Kidney (tissue), 14 donors: ENCODE measurements around the gene SVIL. TPM values are rescaled to one million over a fixed set of nuclear protein-coding genes. Genes with fewer than 3 reads are reported as not detected.

Experiments used
- DNase-seq, 5 donors: peaks; one replicate each; pipeline ENCODE4 v3.0.0-alpha.2; 2013 to 2020
- FAIRE-seq: peaks from 2 replicates; lab custom pipeline; 2012; peaks lifted over from hg19 to GRCh38; lab: Jason Lieb, UNC
- H3K27ac ChIP-seq, 2 donors: one replicate each; pipeline ENCODE4 v1.7.0; 2013; ENCODE audit warnings: low read depth in 2 of 2, low read length in 2 of 2, inconsistent platforms in 1 of 2
- H3K27me3 ChIP-seq: one replicate; pipeline ENCODE4 v1.7.1; 2013; ENCODE audit warnings: low read length, inconsistent platforms; ENCODE audit not compliant: control insufficient read depth, insufficient read depth
- H3K36me3 ChIP-seq, 3 donors: one replicate each; pipeline versions ENCODE4 v1.7.0 to v1.7.1; 2013; ENCODE audit warnings: low read length in 3 of 3, control low read depth in 1 of 3, inconsistent platforms in 1 of 3; ENCODE audit not compliant: insufficient read depth in 3 of 3, control insufficient read depth in 2 of 3
- H3K4me1 ChIP-seq, 3 donors: one replicate each; pipeline versions ENCODE4 v1.7.0 to v1.7.1; 2013; ENCODE audit warnings: low read length in 3 of 3, inconsistent platforms in 1 of 3, low read depth in 1 of 3; ENCODE audit not compliant: control insufficient read depth in 2 of 3, insufficient read depth in 2 of 3
- H3K4me3 ChIP-seq, 3 donors: one replicate each; pipeline versions ENCODE4 v1.7.0 to v1.8.1; 2013; ENCODE audit warnings: low read length in 3 of 3, control low read depth in 1 of 3, inconsistent platforms in 1 of 3
- H3K9ac ChIP-seq, 3 donors: one replicate each; pipeline versions ENCODE4 v1.7.0 to v1.7.1; 2013; ENCODE audit warnings: low read length in 3 of 3, control low read depth in 1 of 3, inconsistent platforms in 1 of 3
- H3K9me3 ChIP-seq, 3 donors: one replicate each; pipeline versions ENCODE4 v1.7.0 to v1.7.1; 2013; ENCODE audit warnings: low read length in 3 of 3, control low read depth in 1 of 3, inconsistent platforms in 1 of 3; ENCODE audit not compliant: control insufficient read depth in 2 of 3, insufficient read depth in 1 of 3
- CTCF ChIP-seq: IDR thresholded peaks from 3 replicates; pipeline ENCODE4 v1.5.1; 2012; ENCODE audit warnings: mild to moderate bottlenecking, moderate library complexity, borderline replicate concordance; ENCODE audit not compliant: insufficient read depth; ENCODE audit errors: extremely low read depth
- intact Hi-C: fragments of 100-400 bp; cut with DNase I; formaldehyde crosslinking; loops from one replicate; pipeline ENCODE4 v1.11.1; 2022
- polyA plus RNA-seq: library from polyadenylated mRNA; stranded (reverse); fragments of 350-450 nt; fragmentation: Illumina TruSeq; extraction: RNeasy Lipid Tissue Mini Kit (QIAGEN cat#74804); gene quantifications from one replicate; pipeline ENCODE4 v1.2.3, GENCODE V29; 2014; ENCODE audit warnings: low read depth, low replicate concordance; ENCODE audit not compliant: insufficient read depth
- total RNA-seq: library from RNA; stranded (reverse); fragmentation: NEBNext Ultra II Directional; extraction: Animal tissue kit (Norgen Biotek cat#: 25700); gene quantifications from one replicate; pipeline ENCODE4 v1.2.1, GENCODE V29; 2021
- donor health status: control.
- donor health status: control.
- donor health status: control.
- donor health status: control.
- donor health status: control.
- donor health status: DM: yes; HTN: yes; CAD: no.
- donor health status: Normal renal cell carcinoma (clear cell type).

SVIL gene
- total and polyA plus RNA-seq, 2 donors from 2014 or later, result 7.4 to 94.4 TPM

GRCh38 chr10:29415876-29416275, 218.9 kb downstream of the SVIL start:
- peaks cover 0 to 10% (median 3%) of the 10 kb centered on the region in 3 donors for H3K4me1 ChIP-seq
- FAIRE-seq (no peak), DNase-seq (no peak)
- no peaks in the 10 kb centered on the region for H3K27me3 ChIP-seq
- H3K4me3 ChIP-seq, result no peak overlapping the region
- TF ChIP-seq CTCF, result no peak
- peaks cover 0 to 12% (median 7%) of the 10 kb centered on the region in 3 donors for H3K36me3 ChIP-seq
- no peak overlapping the region for H3K9ac ChIP-seq
- no peak overlapping the region for H3K27ac ChIP-seq
- H3K9me3 ChIP-seq, result no peaks in the 10 kb centered on the region
- intact Hi-C loops, result no loop called here

- H3K9ac ChIP-seq, result no peak overlapping the region
- H3K27me3 ChIP-seq, result no peaks in the 10 kb centered on the region
- H3K36me3 ChIP-seq, result peaks cover 0 to 5% (median 0%) of the 10 kb centered on the region in 3 donors
- TF ChIP-seq CTCF, result no peak
- intact Hi-C loops, result no loop called here
- FAIRE-seq (no peak), DNase-seq (no peak)
- H3K4me3 ChIP-seq, result no peak overlapping the region
- H3K27ac ChIP-seq, result no peak overlapping the region
- H3K9me3 ChIP-seq, result no peaks in the 10 kb centered on the region
- H3K4me1 ChIP-seq, result peaks cover 0 to 10% (median 3%) of the 10 kb centered on the region in 3 donors
Observed at GRCh38 chr10:29414501-29414900, 220.3 kb downstream of the SVIL start.

- Histone ChIP-seq H3K4me3 (no peak overlapping the region), H3K9me3 (no peaks in the 10 kb centered on the region), H3K27me3 (no peaks in the 10 kb centered on the region), H3K4me1 (peaks cover 0 to 16% (median 3%) of the 10 kb centered on the region in 3 donors), H3K9ac (no peak overlapping the region), H3K36me3 (peaks cover 0 to 5% (median 0%) of the 10 kb centered on the region in 3 donors), H3K27ac (no peak overlapping the region)
- FAIRE-seq, result no peak
- no peak for DNase-seq
- intact Hi-C loops, result no loop called here
- TF ChIP-seq CTCF, result no peak
Observed at GRCh38 chr10:29412485-29412884, 222.3 kb downstream of the SVIL start.
